Activated T-cell treated with anti-CD3 and anti-CD28 coated beads for 4 hours (primary cell): Measurements from ENCODE around the gene ACSL1.

Source experiments
- DNase-seq: peaks from one replicate; pipeline ENCODE4 v3.0.0-alpha.2; 2020

ACSL1 gene

GRCh38 chr4:184706453-184706852 lies 119.3 kb downstream of the ACSL1 start:
- DNase-seq, result no peak

GRCh38 chr4:184705692-184706091 lies 120.1 kb downstream of the ACSL1 start:
- no peak for DNase-seq
